Heart left ventricle (tissue), 13 donors: Measurements from ENCODE around the gene CCNJL.

Source experiments
- CTCF ChIP-seq, 12 donors: fragments of 200-600 bp; sonication (generic) in 4 of 12; IDR thresholded peaks; one replicate each; pipeline versions ENCODE4 v1.5.0 to v1.8.0; 2018 to 2022; ENCODE audit warnings: antibody characterized with exemption in 12 of 12, mild to moderate bottlenecking in 5 of 12
- POLR2A ChIP-seq, 2 donors: fragments of 450-650 bp; IDR thresholded peaks; one replicate each; pipeline ENCODE4 v1.6.1; 2017; ENCODE audit warnings: antibody characterized with exemption in 2 of 2, mild to moderate bottlenecking in 2 of 2, moderate library complexity in 2 of 2
- donor health status: ischemic (EF 13 %, LVEDD 7.1; RV severe dilation, severe dysfunction).
- donor health status: DM: no; HTN: yes; CAD: no.
- donor health status: DM: no; HTN: no; CAD: no.
- donor health status: ischemic (EF 25% LVEDD 6.9; RV normal size, moderate dysfunction).
- donor health status: ischemic (EF 25% LVEDD 5.7; RV mildly dilated, moderate dysfunction).
- donor health status: ischemic (EF 35%, LVEDD 5.7; RV mildly dilated, moderate dysfunction).
- donor health status: nonischemic (EF 11% LVEDD 7.7; RV severe dilation, severe dysfunction).
- donor health status: DM: yes; HTN: yes; CAD: no.
- donor health status: PGD.
- donor health status: ischemic (EF 29% LVEDD 5.4; RV normal size, mild dysfunction).
- donor health status: nonischemic (EF 23%, LVEDD 6.1; RV moderate dilation, normal function).

DNA sequence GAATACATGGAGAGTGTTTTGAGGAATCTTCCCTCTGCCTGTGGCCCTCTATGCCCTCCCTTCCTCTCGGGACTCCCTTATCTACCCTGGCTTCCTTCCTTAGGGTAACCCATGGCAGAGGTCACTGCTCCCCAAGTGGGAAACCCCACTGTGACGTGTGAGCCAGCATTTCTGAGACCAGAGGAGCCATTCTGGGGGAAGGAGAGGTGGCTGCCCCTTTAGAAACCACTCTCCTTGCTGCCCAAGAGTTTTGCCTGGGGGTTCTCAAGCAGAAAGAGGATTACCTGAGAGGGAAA lies 23.1 kb downstream of the CCNJL start:
- TF ChIP-seq CTCF (IDR thresholded peaks at IDR 0.05) (no peak), POLR2A (IDR thresholded peaks at IDR 0.05) (no peak)
